NCI-H524 treated with DMSO at 0.1 percent for 48 hours (cell line): ENCODE measurements around the gene OSBPL10.

Source experiments
- DNase-seq: peaks from one replicate; lab custom pipeline; 2025; lab: John Stamatoyannopoulos, UW

OSBPL10 gene

DNA sequence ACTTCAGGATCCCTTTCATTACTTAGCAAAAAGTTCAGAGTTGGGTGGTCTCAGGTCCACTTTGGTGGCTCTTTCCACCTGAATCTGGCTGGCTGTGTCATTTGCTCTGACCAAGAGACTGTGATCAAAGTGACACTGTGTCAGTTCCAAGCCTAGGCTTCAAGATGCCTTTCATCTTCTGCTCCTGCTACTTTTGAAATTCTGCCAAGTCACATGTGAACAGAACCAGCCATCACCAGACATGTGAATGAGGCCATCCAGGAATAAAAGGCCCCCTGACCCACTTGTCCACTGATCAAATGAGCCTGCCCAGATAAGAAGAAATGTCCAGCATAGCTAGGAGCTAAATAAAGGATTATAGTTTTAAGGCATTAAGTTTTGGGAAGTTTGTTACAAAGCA, 132.2 kb downstream of the OSBPL10 start:
- no peak for DNase-seq

DNA sequence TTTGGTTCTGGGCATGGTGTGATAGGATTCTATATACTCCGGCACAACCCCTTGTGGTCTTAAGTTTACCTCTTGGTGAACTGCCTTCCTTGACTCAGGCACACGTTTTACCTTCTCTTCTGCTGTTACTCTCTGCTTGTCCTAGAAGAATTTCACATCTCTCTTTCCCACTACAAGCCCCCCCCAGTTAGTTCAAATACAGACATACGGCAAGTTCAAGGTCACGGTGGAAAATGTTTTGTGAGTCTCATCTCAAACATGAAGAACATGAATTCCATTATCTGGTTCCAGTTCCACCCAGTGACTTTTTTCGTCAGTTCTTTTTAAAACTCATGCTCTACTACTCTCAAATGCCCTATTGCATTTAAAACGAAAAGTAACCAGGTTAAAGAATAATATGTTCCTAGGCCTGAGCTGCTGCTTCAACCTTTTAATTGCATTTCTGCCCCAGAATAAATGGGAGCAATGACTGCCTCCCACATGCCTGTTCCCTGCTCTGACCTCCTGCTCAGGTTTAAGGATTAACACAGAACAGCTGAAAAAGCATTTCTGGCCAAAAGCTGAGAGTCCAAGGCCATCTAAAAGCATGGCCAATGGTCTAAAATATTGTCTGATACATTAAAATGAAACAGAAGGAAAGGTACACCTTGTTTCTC, 132.8 kb downstream of the OSBPL10 start:
- no peak for DNase-seq

DNA sequence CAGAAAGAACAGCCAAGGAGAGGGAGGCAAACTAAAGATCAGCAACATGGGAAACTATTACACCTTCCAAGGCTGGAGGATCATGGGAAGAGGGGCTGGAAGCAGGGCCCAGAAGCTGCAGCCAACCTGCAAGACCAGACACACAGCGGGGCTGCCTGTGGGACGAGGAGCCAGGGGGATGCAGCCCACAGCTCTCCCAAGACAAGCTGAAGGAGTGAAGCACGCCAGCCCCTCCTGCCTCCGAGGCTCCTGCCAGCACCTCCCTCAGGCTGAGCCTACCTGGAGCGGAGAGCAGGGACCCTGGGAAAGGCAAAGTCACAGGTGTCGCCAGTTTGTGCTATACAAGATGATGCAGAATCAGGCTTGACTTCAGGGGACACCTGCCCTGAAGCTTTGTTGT, 133.3 kb downstream of the OSBPL10 start:
- DNase-seq, result no peak

DNA sequence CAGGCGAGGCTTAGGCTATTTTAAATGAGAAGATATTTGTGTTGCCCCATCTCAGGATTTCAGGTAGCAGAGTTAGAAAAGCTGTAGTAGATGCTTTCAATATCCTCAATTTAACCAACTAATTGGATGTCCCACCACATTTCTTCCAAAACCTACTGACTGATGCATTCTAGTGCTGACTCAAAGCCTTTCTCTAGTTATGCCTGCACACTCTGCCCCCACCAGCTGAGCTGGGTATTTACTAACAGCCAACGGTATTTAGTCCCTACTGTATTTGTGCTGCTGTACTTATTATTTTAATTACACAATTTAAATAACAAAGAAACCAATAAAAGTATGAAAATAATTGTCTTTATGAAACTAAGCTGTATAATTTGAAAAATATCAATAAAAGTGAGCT, 139.5 kb downstream of the OSBPL10 start:
- no peak for DNase-seq

DNA sequence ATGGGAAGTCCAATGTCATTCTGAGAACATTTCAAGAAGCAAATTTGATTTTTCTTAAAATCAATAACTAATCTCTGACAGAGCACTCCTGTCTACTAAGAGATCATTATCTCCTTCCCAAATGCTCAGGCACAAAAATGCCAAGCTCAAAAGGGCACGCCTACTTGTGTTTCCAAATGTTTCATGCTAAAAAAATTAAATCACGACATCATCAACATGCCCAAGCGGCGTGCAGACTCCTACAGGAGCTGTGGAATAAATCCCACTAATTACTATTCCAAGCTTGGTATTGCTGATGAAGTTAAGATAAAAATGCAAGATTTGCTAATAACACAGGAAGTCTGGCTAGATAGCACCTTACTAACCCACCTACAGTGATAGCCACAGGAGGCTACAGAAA, 140.8 kb downstream of the OSBPL10 start:
- no peak for DNase-seq

DNA sequence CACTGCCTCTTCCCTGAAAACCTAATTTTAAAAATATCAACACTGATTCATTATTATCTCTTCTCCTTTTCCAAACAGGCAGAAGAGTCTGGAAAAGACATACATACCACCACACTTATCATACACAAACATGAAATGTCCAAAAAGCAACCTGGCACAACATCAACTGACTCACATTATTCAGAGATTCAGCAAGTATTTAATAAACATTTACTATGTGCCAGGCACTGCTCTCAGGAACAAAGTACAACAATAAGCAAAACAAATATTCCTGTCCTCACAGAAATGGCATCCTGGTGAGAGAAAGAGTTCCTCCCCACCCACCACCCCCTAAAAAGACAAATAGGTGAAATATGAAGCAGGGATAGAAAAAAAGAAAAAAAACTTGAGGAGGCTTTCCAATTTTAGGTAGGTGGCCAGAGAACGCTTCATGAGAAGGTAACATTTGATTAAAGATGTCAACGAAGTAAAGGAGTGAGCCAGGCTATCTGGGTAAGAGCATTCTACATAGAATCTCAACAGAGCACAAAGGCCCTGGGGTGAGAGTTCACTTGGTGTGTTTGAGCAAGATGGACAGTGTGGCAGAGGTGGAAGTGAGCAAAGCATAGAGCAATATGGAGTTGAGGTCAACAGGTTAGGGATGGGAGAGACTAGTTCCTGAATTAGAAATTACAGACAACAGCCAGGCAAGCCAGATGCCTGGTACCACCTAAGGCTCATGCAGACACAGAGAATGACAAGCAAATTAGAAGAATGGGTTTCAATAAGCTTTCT, 141.7 kb downstream of the OSBPL10 start:
- DNase-seq, result no peak

DNA sequence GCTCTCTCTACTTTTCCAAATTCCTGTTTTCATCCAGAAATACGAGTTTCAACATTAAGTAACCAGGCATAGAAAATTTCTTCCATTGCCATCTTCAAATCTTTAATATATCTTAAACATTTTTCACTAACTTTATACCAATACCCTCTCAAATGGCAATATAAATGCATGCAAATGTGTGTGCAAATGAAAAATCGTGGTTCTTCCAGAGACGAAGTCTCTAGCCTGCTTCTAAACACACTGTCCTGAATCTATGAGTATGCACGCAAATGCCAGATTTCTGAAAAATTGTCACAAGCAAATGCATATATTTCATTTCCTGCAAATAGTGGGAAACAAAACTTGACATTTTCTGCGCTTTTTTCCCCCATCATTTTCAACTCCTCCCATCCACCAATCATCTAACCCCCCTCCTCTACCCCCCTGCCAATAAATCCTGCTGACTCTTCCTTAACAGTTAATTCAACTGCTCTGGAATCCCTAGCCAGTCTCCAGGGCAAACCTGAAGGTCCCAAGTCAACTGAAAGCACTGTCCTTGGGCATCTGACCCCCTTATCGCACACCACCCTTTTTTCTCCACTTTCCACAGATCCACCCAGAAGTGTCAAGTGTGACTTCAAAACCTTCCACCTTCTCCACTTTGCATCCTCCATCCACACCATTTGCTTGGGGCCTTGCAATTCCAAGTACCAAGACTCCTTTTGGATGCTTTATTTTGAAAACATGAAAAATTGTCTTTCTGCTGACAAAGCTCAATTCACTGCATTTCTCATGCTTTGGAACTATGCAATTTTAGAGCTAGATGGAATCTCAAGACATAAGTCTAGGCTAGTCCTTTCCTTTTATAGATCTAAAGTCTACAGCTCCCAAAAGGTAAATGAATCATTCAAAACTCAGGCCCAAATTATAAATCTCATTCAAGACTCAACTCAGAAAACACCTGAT, 144.7 kb downstream of the OSBPL10 start:
- no peak for DNase-seq

DNA sequence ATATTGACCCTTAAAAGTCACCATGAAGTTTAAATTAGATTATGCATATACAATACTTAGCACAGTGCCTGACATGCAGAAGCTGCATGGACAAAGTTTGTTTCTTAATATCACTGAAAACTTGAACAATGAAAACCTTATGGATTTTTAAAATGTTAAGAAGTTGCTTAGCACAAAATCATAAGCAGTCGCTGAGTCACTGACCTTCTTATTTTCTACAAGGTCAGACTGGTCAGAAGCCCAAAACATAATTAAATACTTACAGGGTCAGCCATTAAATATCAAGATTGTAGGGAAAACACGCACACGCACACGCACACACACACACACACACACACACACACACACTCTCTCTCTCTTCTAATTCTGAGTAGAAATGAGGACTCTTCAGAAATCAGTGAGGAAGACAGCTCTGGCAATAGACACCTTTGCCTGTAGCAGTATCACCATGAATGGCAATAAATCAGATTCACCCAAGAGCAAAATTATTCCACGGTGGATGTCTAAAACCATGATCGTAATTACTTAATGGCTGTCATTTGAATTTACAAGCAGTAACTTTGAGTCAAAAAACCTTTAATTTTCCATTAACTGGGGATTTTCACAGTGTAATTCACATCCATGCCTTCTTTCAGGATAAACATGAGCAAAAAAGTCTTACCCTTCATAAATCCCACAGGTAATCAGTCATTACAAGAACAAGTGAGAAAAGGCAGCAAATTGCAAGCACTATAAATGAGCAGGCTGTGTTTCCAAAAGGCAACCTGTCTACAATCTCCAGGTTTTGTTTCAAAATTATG, 147.5 kb downstream of the OSBPL10 start:
- DNase-seq, result no peak

DNA sequence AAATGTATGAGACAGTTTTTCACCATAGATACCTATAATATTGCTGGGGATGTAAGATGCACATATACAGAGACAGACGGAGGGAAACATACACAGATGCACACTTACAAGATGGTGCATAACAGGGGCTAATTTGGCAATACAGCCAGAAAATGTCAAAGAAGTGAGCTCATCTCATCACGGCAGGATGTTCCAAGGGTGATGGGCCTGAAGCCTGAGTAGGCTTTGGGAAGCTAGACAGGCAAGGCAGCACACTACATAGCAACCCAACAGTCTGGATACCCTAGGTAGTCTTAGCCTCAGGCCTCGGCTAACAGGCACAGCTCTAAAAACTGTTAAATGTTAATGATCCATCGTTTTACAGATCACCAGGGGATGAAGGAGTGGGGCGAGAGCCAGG, 148.5 kb downstream of the OSBPL10 start:
- DNase-seq, result no peak

DNA sequence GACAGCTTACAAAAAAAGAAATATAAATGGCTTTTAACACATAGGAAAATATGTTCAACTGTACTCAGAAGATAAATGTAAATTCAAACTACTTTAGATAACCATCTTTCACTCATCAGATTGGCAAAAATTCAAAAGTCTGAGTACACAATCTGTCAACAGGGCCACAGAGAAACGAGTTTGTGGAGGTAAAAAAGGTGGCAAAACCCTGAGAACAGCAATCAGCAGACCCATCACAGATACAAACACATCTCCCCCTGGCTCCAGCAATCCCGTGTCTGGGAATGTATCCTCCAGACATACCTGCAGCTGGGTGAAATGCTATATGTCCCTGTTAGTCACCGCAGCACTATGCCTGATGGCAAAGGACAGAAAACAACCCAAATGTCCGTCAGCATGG, 149.5 kb downstream of the OSBPL10 start:
- DNase-seq, result no peak

DNA sequence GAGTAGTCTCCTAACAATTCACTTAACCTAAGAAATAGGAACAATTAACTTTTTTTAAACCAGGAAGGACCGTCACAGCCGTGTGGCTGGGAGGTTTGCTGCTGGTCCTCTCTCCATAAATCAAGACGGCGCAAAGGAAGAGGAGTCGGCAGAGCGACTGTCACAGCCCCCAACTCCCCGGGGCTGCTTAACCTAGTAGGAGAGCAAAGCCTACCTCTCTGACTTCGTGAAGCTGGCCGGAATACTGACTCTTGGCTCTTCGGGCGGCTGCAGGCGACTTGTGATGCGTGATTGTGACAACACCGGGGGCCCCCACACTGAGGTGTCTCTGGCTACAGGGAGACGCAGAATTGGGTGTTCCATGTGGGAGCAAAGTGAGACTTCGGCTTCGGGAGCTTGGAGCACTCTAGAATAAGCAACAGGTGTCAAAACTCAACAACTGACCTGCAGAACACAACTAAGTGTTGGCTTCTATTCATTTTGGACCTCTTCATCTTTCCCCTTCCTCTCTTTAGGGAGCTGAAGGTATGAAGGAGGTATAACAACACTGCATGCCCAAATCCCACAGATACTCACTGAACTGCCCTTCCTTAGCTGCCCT, 151.1 kb downstream of the OSBPL10 start:
- DNase-seq, result no peak

DNA sequence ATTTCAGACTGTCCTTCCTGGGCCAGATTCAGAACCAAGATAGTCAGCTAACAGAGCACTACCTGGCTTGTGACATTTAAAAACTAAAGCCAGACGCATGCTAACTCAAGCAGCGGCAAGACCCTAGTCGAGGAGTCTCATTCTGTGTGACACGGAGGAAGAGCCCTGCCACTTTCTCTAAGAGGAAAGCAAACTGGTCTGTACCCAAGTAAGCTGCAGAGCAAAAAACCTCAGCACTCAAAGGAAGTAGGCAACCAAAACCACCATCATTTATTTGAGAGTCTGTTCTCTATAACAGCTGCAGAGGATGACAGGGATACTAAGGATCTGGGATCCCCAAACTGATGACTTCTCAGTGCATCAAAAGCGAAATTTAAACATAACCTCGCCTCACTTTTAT, 152.1 kb downstream of the OSBPL10 start:
- DNase-seq, result no peak

DNA sequence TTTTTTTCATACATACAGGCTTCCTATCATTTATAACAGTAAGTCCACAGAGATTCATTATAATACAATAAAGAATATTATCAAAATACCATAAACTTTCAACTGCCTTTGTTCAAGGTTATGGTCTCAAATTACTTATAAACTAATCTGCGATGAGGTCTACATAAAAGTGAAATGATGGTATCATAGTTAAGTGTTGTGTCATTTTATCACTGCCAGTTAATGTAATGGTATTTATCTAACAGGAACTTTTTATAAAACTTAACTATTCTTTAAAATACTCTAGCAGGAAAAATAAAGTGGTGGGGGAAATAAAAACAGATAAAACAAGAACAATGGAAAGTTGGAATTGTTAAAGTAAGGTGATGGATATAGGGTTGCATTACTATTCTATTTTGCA, 153.1 kb downstream of the OSBPL10 start:
- DNase-seq, result no peak

DNA sequence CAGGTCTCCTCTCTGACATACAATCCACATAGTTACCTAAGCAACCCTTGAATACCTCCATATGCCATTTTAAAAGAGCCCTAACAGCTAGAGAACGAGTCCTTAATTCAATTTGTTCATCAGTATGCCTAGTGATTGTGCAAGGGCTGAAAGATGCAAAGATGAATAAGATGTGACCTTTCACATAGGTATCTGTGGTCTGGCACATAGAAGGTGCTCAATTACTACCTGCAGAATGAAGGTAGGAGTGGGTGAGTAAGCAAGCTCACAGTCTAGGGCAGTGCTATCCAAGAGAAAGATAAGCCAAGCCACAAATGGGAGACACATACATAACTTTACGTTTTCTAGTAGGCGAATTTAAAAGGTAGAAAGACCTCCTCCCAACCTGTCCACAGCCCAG, 157.9 kb downstream of the OSBPL10 start:
- DNase-seq, result no peak

DNA sequence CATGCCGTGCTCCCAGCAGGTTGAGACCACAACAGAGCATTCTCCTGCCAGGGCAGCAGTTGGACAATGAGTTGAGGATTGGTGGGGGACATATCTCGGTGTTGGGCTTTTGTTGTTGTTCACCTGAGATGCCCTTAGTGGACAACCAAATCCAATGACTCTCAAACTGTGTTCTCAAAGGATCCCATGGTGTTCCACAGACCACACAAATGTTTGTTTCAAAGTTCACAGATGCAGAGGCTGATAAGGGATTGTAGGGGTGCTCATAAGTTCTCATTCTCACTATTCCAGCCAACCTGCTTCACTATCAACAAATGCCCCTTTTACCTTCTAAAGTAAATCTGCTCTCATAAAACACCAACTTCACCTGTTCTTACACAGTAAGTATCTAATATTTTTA, 159.9 kb downstream of the OSBPL10 start:
- no peak for DNase-seq

DNA sequence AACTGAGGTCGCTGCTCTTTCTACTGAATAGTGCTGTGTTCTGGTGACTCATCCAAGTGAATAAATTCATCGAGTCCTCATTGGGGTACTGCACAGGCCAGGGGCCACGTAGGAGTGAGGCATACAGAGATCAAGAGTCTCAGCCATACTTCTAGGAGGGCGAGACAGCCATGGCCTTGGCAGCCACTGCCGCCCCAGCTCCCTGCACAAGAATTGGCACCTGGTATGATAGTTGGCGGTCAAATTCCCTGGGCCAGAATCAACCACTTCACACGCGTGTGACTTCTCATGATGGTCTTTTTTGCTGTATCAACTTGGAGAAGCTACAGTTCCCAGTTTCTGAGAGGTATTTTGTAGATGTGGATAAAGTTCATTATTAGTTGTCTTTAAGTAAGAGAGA, 161.6 kb downstream of the OSBPL10 start:
- DNase-seq, result no peak

DNA sequence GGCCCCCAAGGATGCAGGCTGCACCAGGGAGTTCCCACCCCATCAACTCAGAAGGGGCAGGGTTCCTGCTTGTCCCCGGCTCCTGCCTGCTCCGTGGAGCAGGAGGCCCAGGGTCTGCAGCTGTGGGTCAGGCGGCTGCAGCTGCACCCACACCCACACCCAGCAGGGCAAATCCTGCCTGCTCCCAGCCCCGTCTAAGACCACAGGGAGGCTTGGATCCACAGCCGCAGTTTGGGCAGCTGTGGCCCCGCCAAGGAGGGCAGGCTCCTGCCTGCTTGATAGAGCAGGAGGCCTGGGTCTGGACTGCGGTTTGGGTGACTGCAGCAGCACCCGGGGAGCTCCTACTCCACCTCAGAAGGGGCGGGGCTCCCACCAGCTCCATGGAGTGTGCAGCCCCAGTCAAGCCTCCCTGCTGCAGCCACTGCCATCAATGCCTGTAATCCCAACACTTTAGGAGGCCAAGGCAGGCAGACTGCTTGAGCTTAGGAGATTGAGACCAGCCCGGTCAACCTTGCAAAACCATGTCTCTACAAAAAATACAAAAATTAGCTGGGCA, 163.6 kb downstream of the OSBPL10 start:
- no peak for DNase-seq

DNA sequence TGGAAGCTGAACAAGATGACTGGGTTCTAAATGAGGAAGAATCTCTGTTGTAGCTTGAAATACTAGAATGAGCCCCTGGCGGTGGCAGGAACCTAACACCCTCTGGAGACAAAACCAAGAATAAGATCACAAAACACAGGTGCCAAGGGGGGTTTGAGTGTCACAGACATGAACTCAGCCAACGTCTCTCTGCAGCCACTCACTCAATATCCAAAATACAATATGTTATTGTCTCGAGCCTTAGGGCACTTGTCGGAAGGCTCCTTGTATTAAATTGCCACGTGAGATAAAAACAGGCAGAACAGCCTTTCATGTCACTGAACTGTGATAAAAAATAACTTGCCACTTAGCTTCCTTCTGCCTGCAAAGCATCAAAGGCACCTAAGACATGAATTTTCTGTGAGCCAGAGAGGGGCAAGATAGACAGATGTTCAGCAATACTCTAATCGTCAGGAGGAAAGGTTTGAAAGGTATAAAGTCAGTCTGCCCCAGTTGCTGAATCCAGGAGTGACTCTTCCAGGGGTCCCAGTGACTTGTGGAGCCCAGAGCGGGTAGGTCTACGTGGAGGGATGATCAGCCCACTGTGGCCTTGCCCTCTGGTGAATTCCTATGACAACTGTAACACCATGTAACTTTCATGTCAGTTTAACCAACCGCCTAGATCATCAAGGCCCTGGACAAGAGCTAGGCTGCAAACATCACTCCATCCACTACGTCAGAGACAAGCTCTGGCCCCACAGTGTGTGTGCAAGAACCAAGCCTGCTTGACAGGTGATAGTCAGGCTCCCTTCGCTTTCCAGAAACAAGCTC, 165.2 kb downstream of the OSBPL10 start:
- DNase-seq, result no peak

DNA sequence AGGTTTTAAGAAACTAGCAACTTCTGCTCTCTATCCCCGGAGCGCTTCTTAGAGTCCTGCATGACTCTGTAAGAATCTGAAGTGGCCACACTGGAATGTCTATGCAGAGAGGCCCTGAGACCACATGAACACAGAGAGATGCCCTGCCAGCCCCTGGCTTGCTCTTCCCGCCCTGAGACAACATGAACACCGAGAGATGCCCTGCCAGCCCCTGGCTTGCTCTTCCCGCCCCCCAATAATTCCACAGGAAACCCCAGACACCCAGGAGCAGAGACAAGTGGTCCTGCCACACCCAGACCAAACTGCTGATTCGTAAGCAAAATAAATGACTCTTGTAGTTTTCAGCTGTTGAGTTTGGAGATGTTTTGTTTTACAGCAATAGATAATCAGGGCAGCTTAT, 166.1 kb downstream of the OSBPL10 start:
- no peak for DNase-seq

DNA sequence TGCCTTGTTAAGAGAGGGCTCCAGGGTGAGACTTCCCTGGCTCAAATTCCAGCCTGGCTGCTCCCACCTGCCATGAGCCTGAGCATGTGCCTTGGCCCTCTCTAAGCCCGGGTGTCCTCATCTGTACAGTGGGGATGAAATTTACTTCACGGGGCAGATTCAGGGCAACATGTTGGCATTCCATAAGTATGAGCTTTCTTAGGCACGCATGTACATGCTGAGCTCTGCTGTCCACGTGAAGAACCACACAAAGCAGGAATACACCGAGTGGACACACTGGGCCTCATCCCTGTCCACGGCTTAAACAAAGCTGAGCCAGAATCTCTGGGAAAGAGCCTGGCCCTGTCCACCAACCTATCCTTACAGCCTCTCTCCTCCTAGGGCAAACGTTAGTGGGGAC, 167.4 kb downstream of the OSBPL10 start:
- no peak for DNase-seq
